ENCODE measurements around the gene ITLN2.
"Not testable (repeated sequence)": the region's sequence is repeated elsewhere in the genome, so short reads cannot be mapped to it uniquely, and the experiment has no call there.

Gene ITLN2

DNA sequence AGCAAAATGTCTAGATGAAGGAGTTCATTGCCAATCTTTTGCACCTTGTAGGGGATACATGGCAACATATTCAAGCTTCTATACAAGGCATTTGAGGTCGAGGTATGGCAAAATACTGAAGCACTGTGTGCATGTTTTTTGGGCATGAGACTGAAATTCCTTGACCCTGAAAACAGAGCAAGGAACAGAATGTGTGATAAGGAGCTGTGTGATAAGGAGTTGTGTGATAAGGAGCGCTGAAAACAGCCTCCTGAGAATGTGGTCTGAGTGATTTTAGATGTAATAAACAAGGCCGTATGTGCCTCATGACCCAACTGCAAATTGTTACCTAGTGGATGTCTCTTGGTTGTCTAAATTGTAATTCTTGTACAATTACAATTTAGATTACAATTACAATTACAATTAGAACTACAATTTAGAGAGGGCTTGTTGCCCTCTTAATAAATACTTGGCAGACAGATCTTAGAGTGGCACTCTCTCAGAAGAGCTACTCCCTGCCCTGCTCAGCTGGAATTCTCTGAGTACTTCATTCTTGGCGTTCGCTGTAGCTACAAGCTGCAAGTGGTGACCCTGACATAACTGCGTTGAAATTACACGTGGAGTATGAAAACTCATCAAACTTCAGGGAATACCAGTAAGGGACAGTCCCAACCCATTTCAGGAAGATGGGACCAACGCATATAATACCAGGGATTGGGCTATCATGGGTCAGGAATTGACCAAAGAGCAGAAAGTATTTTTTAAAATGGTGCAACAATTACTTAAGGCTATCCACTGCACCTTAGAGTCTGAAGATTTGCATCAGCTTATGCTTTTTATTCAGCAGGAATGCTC lies 49.6 kb downstream of the ITLN2 start:
- DNase-seq, result no peak

DNA sequence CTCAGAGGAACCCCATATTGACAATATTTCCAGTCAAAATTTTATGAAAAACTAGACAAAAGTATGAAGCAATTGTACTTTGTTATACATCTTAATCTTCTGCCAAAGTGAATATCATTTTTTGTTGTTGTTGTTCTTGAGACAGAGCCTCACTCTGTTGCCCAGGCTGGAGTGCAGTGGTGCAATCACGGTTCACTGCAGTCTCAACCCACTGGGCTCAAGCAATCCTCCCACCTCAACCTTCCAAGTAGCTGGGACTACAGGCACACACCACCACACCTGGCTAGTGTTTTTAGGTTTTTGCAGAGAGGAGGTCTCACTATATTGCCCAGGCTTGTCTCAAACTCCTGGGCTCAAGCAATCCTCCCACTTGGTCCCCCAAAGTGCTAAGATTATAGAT lies 52.4 kb downstream of the ITLN2 start:
- not testable (repeated sequence) for DNase-seq

DNA sequence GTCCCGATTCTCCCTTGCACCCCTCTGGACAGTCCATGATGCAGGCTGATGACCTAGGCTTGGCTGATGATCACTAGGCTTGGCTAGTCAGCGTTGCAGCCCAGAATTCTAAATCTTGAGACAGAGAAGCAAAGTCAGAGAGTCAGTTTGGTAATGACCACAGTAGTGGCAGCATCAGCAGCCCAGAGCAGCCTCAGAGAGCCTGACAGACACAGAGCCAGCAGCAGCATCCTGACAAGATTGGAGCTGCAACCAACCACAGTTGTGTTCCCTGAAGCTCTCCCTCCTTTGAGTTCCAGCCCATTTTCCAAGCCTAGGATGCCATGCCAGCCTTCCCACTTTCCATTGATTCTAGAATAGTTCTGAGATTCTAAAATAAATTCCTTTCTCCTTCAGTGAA lies 52.8 kb downstream of the ITLN2 start:
- DNase-seq, result no peak

DNA sequence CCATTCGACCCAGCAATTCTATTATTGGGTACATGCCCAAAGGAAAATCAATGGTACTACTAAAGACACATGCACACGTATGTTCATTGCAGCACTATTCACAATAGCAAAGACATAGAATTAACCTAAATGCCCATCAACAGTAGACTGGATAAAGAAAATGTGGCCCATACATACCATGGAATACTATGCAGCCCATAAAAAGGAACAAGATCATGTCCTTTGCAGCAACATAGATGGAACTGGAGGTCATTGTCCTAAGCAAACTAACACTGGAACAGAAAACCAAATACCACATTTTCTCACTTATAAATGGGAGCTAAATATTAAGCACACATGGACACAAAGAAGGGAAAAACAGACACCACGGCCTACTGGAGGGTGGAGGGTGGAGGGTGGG lies 53.9 kb downstream of the ITLN2 start:
- not testable (repeated sequence) for DNase-seq

All from GOT3 (cell line).